Measurements from ENCODE around the gene PIEZO2. TPM values are rescaled to one million over a fixed set of nuclear protein-coding genes. Genes with fewer than 3 reads are reported as not detected.

PIEZO2 gene
- total RNA-seq, 1 donor from 2014 or later: 134 TPM

Small RNA genes lying within 50 kb of the gene (microRNA-seq; reads per million reads assigned to microRNA genes)
- gene MIR6788 (ENCODE audit: unreplicated experiment): 6.0 reads per million, percentile 5 among the genes with 10 or more reads in this experiment
